Pons (tissue), 1 donor: ENCODE results near the gene AMZ2.
"Not testable (repeated sequence)": the region's sequence is repeated elsewhere in the genome, so short reads cannot be mapped to it uniquely, and the experiment has no call there.

Experiments
- DNase-seq: peaks from one replicate; pipeline ENCODE4 v3.0.0-alpha.2; 2016; ENCODE audit warnings: low spot score

AMZ2 gene

GRCh38 chr17:68247445-68248198, at the start of gene AMZ2:
Gene AMZ2, plus strand, starts transcription at chr17:68248043. Its CDS starts 2,145 bp downstream, at chr17:68250188.
- peak; percentile 93 for DNase-seq

- DNase-seq, result no peak
Measured at GRCh38 chr17:68198931-68199836, 48.7 kb upstream of the AMZ2 start.

GRCh38 chr17:68199837-68200688, 47.8 kb upstream of the AMZ2 start:
- DNase-seq, result no peak

- DNase-seq, result peak; percentile 55
Measured at GRCh38 chr17:68200689-68201417, 47.0 kb upstream of the AMZ2 start.

GRCh38 chr17:68201418-68201771, 46.4 kb upstream of the AMZ2 start:
- DNase-seq, result not testable (repeated sequence)

GRCh38 chr17:68202321-68202720, 45.5 kb upstream of the AMZ2 start:
- not testable (repeated sequence) for DNase-seq

- no peak for DNase-seq
Measured at GRCh38 chr17:68204736-68205135, 43.1 kb upstream of the AMZ2 start.

GRCh38 chr17:68205251-68205807, 42.5 kb upstream of the AMZ2 start:
- peak; percentile 93 for DNase-seq

- peak; percentile 57 for DNase-seq
Measured at GRCh38 chr17:68205808-68206720, 41.8 kb upstream of the AMZ2 start.

- no peak for DNase-seq
Measured at GRCh38 chr17:68207651-68208253, 40.1 kb upstream of the AMZ2 start.

GRCh38 chr17:68208651-68209050, 39.2 kb upstream of the AMZ2 start:
- DNase-seq, result not testable (repeated sequence)

- DNase-seq, result not testable (repeated sequence)
Measured at GRCh38 chr17:68209191-68209900, 38.5 kb upstream of the AMZ2 start.

- no peak for DNase-seq
Measured at GRCh38 chr17:68210570-68211315, 37.1 kb upstream of the AMZ2 start.

- DNase-seq, result not testable (repeated sequence)
Measured at GRCh38 chr17:68213428-68214411, 34.1 kb upstream of the AMZ2 start.

- DNase-seq, result not testable (repeated sequence)
Measured at GRCh38 chr17:68215453-68215852, 32.4 kb upstream of the AMZ2 start.

- DNase-seq, result not testable (repeated sequence)
Measured at GRCh38 chr17:68219429-68219828, 28.4 kb upstream of the AMZ2 start.

GRCh38 chr17:68220186-68220585, 27.7 kb upstream of the AMZ2 start:
- DNase-seq, result not testable (repeated sequence)
